SK-N-MC (cell line): ENCODE measurements around the gene GIPC2.

Experiments
- EZH2 ChIP-seq: fragments of 200-600 bp; sonication (generic); IDR thresholded peaks from one replicate; pipeline ENCODE4 v1.6.1; 2017; ENCODE audit warnings: antibody characterized with exemption
- POLR2AphosphoS5 ChIP-seq: IDR thresholded peaks from 2 replicates; pipeline ENCODE4 v1.6.1; 2012; ENCODE audit warnings: mild to moderate bottlenecking, low read depth, low read length, borderline replicate concordance

- TF ChIP-seq POLR2AphosphoS5 (no peak), EZH2 (no peak)
These were observed 7.3 kb upstream of the GIPC2 start for GRCh38 chr1:78038491-78038939.
